GM12873 (cell line): ENCODE measurements around the gene DHX15.

Source experiments
- TF ChIP-seq, protein P1 (sequence below): IDR thresholded peaks from 2 replicates; pipeline ENCODE4 v1.5.1; 2012; ENCODE audit warnings: low read depth, mild to moderate bottlenecking, moderate library complexity, low read length, control low read depth; ENCODE audit not compliant: insufficient read depth; ENCODE audit errors: missing control alignments

DHX15 gene

DNA sequence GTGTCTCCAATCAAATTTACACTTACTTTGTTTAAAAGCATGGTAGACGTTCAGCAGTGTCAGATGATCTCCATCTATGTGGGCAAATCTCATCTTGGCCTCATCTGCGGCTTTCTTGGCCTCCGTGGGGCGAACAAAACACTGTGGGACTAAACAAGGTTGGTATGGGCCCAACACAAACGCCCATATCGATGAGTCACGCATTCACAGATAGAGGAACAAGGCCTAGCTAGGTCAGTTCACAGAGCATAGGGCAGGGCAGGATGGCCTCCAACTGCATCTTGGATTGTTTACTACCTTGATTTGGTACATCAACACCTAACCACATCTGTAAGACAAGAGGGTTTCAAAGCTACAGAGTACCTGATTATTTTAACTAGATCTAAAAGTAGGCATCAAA, 47.3 kb downstream of the DHX15 start:
- TF ChIP-seq, protein P1, sequence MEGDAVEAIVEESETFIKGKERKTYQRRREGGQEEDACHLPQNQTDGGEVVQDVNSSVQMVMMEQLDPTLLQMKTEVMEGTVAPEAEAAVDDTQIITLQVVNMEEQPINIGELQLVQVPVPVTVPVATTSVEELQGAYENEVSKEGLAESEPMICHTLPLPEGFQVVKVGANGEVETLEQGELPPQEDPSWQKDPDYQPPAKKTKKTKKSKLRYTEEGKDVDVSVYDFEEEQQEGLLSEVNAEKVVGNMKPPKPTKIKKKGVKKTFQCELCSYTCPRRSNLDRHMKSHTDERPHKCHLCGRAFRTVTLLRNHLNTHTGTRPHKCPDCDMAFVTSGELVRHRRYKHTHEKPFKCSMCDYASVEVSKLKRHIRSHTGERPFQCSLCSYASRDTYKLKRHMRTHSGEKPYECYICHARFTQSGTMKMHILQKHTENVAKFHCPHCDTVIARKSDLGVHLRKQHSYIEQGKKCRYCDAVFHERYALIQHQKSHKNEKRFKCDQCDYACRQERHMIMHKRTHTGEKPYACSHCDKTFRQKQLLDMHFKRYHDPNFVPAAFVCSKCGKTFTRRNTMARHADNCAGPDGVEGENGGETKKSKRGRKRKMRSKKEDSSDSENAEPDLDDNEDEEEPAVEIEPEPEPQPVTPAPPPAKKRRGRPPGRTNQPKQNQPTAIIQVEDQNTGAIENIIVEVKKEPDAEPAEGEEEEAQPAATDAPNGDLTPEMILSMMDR, result no peak

DNA sequence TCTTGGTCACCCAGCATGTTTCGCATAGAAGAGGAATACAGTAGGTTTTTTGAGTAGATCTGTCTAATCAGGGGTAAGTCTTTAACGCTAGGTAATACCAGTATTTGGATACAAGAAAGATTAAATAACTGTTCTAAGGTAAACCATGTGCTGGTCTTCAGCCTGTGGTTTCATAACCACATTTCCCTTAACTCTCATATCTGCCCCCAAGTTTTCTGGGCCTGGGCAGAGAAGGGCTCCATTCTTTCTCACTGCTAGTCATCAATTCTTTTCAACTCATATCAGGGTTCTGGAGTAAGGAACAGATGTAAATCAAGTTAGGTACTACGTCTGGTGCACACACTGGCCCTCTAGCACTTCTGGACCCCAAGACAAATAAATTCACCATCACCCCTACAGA, 49.0 kb downstream of the DHX15 start:
- TF ChIP-seq, protein P1, result no peak

DNA sequence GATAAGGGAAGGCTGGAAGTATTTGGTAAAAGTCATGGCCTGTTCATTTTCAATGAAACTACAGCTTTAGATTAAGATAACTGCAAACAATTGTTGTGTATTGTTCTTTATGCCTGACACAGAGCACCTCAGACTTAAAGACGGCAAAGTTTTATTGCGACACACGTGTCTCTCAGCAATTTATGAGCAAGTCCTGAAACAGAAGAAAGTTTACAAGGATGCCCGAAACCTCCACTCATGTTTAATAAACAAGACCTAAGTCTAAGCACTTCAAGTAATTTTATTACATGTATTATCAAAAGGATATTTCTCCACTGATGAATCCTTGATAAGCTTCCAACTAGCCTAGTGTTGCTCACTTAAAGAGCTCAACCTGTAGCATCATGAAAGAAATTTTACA, 51.0 kb downstream of the DHX15 start:
- TF ChIP-seq, protein P1, result no peak

DNA sequence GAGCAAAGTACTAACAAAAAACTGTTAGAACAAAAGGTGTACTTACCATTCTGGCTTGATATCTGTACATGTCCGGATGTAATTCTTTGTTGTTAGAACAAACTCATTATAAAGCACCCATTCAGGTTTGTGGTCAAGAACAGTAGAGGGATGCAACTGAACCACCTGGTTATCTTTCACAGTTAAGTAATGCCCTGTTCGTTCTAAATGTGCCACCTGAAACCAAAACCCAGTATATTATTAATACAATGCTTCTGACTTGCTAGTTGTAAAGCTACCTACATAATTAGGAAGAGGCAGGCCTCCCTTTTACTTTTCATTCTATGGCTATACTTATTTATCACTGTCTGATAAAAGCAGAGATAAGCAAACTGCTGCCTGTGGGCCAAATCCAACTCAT, 54.8 kb downstream of the DHX15 start:
- TF ChIP-seq, protein P1, result no peak

DNA sequence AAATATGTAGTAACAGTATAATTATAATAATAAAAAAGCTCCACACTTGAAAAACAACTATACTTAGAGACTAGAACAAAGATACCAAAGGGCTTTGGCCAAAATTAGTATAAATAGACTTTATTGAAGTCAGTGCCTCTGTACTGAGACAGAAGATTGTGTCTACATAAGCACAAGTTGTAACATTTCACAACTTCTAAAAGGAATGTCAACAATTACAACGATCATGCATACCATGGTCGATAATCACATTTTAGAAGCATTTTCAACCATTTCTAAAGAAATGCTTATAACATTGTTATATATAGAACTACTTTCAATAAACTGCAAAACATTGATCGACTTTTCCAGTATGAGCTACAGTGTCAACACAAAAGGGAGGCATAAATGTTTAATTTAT, 57.0 kb downstream of the DHX15 start:
- TF ChIP-seq, protein P1, result no peak

DNA sequence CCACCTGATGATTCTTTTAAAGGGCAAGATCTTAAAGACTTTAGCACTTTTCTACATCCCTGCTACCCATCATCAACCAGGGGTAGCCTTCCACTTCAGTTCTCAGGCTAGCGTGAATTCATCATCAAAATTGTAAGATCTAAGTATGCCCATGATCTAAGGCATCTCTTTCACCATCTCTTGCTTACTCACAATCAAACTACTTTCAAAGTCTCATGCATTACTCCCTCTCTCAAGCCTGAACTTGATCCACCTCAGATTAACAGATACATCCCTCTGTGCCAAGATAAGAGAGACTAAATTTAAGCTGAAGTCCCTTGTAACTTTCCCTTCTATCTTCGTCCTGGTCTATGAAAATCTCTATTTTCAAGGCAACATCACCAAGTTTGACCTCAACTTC, 62.8 kb downstream of the DHX15 start:
- TF ChIP-seq, protein P1, result no peak

DNA sequence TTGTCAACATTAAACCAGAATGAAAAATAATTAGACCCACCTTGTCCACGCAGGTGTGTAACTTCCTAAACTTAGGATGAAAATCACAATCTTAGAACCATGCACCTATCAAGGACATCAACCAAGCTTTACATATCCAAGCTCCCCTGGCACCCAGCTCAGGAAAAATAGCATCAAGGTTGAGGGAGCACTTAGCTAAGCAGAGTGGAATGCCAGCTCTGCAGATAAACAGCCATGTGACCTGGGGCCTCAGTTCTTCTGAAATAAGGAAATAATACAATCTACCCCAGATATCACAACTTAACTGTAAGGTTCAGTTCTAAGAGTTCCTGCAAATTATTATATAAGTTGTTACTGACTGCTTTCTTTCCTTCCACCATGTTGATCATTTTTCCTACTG, 64.7 kb downstream of the DHX15 start:
- TF ChIP-seq, protein P1, result no peak

DNA sequence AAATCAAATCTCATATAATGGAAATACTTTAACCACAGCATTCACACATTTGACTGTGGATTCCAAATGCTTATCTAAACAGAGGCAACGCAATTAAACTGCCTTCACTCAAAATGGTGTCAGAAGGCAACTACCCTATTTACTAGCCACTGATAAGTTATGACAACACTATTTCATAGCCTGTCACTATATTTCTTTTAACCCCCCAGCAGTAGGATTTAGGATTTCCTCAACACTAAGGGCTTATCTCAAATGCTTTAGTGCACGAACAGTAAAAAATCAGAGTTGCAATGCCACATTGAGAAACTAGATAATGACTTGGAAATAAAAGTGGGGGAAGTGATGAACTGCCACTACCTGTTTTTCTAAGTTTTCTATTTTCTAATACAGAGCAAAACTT, 66.7 kb downstream of the DHX15 start:
- TF ChIP-seq, protein P1, result no peak
